GM23338 (cell line): ENCODE data around the gene HDGFL2. TPM values are rescaled to one million over a fixed set of nuclear protein-coding genes. Genes with fewer than 3 reads are reported as not detected.

Experiments
- ATAC-seq: fragments of 200-7000 bp; cut with Tn5 transposase; 3 replicates; pipeline ENCODE4 v1.9.1; 2020
- DNase-seq: peaks from one replicate; pipeline ENCODE4 v3.0.0-alpha.2; 2015; ENCODE audit warnings: low spot score
- H2AFZ ChIP-seq: fragments of 200-600 bp; sonication (generic); 2 replicates; pipeline ENCODE4 v1.8.0; 2016; ENCODE audit warnings: antibody characterized with exemption, mild to moderate bottlenecking, moderate library complexity
- H3F3A ChIP-seq: fragments of 200-600 bp; sonication (generic); replicated peaks from 2 replicates; pipeline ENCODE4 v1.8.0; 2017; ENCODE audit warnings: antibody characterized with exemption, mixed run types, low read depth
- H3K27ac ChIP-seq: fragments of 200-600 bp; sonication (generic); 2 replicates; pipeline ENCODE4 v1.6.1; 2016; ENCODE audit warnings: low read depth
- H3K27me3 ChIP-seq: fragments of 200-600 bp; sonication (generic); 2 replicates; pipeline ENCODE4 v1.8.0; 2016; ENCODE audit warnings: mild to moderate bottlenecking, mixed run types, moderate library complexity; ENCODE audit not compliant: insufficient read depth
- H3K36me3 ChIP-seq: fragments of 200-600 bp; sonication (generic); 2 replicates; pipeline ENCODE4 v1.8.0; 2016; ENCODE audit warnings: mild to moderate bottlenecking; ENCODE audit not compliant: insufficient read depth
- H3K4me1 ChIP-seq: fragments of 200-600 bp; sonication (generic); 2 replicates; pipeline ENCODE4 v1.8.0; 2016; ENCODE audit warnings: mild to moderate bottlenecking, moderate library complexity; ENCODE audit not compliant: insufficient read depth
- H3K4me2 ChIP-seq: fragments of 200-600 bp; sonication (generic); 2 replicates; pipeline ENCODE4 v1.7.1; 2017; ENCODE audit warnings: mixed run types
- H3K4me3 ChIP-seq: fragments of 200-600 bp; sonication (generic); 2 replicates; pipeline ENCODE4 v1.6.1; 2016; ENCODE audit warnings: mixed run types
- H3K79me2 ChIP-seq: fragments of 200-600 bp; sonication (generic); replicated peaks from 2 replicates; pipeline ENCODE4 v1.8.0; 2017; ENCODE audit warnings: mild to moderate bottlenecking; ENCODE audit not compliant: insufficient read depth
- H3K9me2 ChIP-seq: fragments of 200-600 bp; sonication (generic); 2 replicates; pipeline ENCODE4 v1.8.0; 2017; ENCODE audit not compliant: insufficient read depth
- H4K20me1 ChIP-seq: fragments of 200-600 bp; sonication (generic); replicated peaks from 2 replicates; pipeline ENCODE4 v1.8.0; 2017; ENCODE audit warnings: mild to moderate bottlenecking; ENCODE audit not compliant: insufficient read depth
- H3K27ac Mint-ChIP-seq: 2 replicates; pipeline ENCODE4 v1.8.0; 2020; ENCODE audit warnings: inconsistent platforms, mild to moderate bottlenecking, moderate library complexity, mixed read lengths
- H3K27me3 Mint-ChIP-seq: 3 replicates; pipeline ENCODE4 v1.8.0; 2022; ENCODE audit warnings: low read depth, mild to moderate bottlenecking, moderate library complexity, mixed read lengths, inconsistent platforms; ENCODE audit not compliant: insufficient read depth, poor library complexity
- H3K36me3 Mint-ChIP-seq: 3 replicates; pipeline ENCODE4 v1.8.0; 2021; ENCODE audit warnings: low read depth, mild to moderate bottlenecking, inconsistent platforms, moderate library complexity, mixed read lengths
- H3K4me1 Mint-ChIP-seq: 3 replicates; pipeline ENCODE4 v1.8.0; 2020; ENCODE audit warnings: mild to moderate bottlenecking, inconsistent platforms, mixed read lengths
- H3K4me3 Mint-ChIP-seq: 3 replicates; pipeline ENCODE4 v1.8.0; 2021; ENCODE audit warnings: moderate library complexity, mild to moderate bottlenecking, inconsistent platforms, mixed read lengths
- H3K9me3 Mint-ChIP-seq: 3 replicates; pipeline ENCODE4 v1.8.0; 2020; ENCODE audit warnings: moderate library complexity, mild to moderate bottlenecking, inconsistent platforms, mixed read lengths
- CREB1 ChIP-seq: fragments of 250-450 bp; sonication (Bioruptor Pico); IDR thresholded peaks from 2 replicates; pipeline ENCODE4 v1.5.0; 2020; ENCODE audit warnings: low read depth, mild to moderate bottlenecking, moderate library complexity
- EZH2phosphoT487 ChIP-seq: fragments of 200-600 bp; sonication (generic); IDR thresholded peaks from one replicate; pipeline ENCODE4 v1.8.1; 2018; ENCODE audit warnings: antibody characterized with exemption; ENCODE audit not compliant: unreplicated experiment
- JUNB ChIP-seq: IDR thresholded peaks from one replicate; pipeline ENCODE4 v1.6.1; 2016; ENCODE audit warnings: antibody characterized with exemption; ENCODE audit not compliant: unreplicated experiment
- STAT1 ChIP-seq: IDR thresholded peaks from one replicate; pipeline ENCODE4 v1.6.1; 2016; ENCODE audit warnings: antibody characterized with exemption; ENCODE audit not compliant: unreplicated experiment
- polyA plus RNA-seq: library from polyadenylated mRNA; unstranded; fragments of >200 nt; fragmentation: Nextera tagmentation; extraction: Ambion mirVana; gene quantifications from 2 replicates; pipeline ENCODE4 v1.2.1, GENCODE V29; 2016
- total RNA-seq: library from RNA; depleted of rRNA; stranded (reverse); fragments of >200 nt; shearing (Covaris generic); gene quantifications from 2 replicates; pipeline ENCODE4 v1.2.3, GENCODE V29; 2014
- TF ChIP-seq, protein P1 (sequence below), 2 experiments: fragments of 200-600 bp in 1 of 2; sonication (generic) in 1 of 2; conservative IDR thresholded peaks; 2 replicates each; pipeline versions ENCODE4 v1.5.1 to v1.6.1; 2016 to 2017; ENCODE audit warnings: antibody characterized with exemption in 2 of 2, low read depth in 2 of 2, mild to moderate bottlenecking in 2 of 2, moderate library complexity in 1 of 2
- TF ChIP-seq, protein P2 (sequence below): IDR thresholded peaks from 2 replicates; pipeline ENCODE4 v1.6.1; 2016; ENCODE audit warnings: antibody characterized with exemption
- TF ChIP-seq, protein P3 (sequence below): IDR thresholded peaks from one replicate; pipeline ENCODE4 v1.6.1; 2018; ENCODE audit warnings: antibody characterized with exemption; ENCODE audit not compliant: unreplicated experiment
- TF ChIP-seq, protein P4 (sequence below): fragments of 250-450 bp; sonication (Bioruptor Pico); IDR thresholded peaks from 2 replicates; pipeline ENCODE4 v1.5.0; 2020; ENCODE audit warnings: mild to moderate bottlenecking, moderate library complexity

Gene HDGFL2
- total and polyA plus RNA-seq, 2 experiments from 2014 or later, result 64.8 to 113 TPM

DNA sequence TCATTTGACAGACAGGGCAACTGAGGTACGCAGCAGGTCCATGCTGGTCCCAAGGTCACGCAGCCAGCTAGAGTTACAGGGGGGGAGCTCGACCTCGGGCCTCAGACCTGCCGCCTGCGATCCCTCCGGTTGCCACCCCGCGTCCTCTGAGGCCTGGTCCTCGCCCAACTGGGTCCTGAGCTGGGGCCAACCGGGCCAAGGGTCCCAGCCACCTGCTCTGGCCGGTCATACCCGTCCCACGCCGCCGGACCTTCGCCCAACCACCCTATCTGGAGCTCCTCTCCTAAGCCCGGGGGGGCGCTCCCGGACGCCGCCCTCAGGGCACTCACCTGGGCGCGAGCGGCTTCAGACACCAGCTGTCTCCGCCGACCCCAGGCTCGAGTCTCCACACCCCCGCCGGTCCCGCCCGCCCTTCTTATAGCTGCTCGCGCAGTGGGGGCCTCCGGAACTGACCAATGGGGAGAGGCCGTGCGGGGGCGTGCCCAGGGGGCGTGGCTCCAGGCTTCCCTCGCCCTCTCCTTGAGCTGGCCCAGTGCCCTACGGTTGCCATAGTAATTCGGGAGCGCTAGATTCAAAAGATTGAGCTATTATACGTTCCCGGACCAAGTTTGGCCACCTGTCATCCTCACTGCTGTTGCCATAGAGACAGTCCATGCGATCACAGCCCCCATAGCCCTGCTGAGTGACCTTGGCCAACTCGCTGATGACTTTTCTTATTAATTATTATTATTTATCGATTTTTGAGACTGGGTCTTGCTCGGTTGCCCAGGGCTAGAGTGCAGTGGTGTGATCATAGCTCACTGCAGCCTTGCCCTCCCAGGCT lies 63.0 kb downstream of the HDGFL2 start, which contains the start of gene PLIN5 (continued):
- TF ChIP-seq, protein P1, sequence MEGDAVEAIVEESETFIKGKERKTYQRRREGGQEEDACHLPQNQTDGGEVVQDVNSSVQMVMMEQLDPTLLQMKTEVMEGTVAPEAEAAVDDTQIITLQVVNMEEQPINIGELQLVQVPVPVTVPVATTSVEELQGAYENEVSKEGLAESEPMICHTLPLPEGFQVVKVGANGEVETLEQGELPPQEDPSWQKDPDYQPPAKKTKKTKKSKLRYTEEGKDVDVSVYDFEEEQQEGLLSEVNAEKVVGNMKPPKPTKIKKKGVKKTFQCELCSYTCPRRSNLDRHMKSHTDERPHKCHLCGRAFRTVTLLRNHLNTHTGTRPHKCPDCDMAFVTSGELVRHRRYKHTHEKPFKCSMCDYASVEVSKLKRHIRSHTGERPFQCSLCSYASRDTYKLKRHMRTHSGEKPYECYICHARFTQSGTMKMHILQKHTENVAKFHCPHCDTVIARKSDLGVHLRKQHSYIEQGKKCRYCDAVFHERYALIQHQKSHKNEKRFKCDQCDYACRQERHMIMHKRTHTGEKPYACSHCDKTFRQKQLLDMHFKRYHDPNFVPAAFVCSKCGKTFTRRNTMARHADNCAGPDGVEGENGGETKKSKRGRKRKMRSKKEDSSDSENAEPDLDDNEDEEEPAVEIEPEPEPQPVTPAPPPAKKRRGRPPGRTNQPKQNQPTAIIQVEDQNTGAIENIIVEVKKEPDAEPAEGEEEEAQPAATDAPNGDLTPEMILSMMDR (conservative IDR thresholded peaks at IDR 0.05; ENCODE audit: low read depth in 2 of 2), result no peak
- TF ChIP-seq JUNB (no peak), CREB1 (CRISPR knock-in tag) (0 out of 2 replicates have a peak, but pooled peaks have one; percentile 19), EZH2phosphoT487 (no peak)
- TF ChIP-seq, protein P2, sequence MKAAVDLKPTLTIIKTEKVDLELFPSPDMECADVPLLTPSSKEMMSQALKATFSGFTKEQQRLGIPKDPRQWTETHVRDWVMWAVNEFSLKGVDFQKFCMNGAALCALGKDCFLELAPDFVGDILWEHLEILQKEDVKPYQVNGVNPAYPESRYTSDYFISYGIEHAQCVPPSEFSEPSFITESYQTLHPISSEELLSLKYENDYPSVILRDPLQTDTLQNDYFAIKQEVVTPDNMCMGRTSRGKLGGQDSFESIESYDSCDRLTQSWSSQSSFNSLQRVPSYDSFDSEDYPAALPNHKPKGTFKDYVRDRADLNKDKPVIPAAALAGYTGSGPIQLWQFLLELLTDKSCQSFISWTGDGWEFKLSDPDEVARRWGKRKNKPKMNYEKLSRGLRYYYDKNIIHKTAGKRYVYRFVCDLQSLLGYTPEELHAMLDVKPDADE, result no peak
- TF ChIP-seq, protein P3, sequence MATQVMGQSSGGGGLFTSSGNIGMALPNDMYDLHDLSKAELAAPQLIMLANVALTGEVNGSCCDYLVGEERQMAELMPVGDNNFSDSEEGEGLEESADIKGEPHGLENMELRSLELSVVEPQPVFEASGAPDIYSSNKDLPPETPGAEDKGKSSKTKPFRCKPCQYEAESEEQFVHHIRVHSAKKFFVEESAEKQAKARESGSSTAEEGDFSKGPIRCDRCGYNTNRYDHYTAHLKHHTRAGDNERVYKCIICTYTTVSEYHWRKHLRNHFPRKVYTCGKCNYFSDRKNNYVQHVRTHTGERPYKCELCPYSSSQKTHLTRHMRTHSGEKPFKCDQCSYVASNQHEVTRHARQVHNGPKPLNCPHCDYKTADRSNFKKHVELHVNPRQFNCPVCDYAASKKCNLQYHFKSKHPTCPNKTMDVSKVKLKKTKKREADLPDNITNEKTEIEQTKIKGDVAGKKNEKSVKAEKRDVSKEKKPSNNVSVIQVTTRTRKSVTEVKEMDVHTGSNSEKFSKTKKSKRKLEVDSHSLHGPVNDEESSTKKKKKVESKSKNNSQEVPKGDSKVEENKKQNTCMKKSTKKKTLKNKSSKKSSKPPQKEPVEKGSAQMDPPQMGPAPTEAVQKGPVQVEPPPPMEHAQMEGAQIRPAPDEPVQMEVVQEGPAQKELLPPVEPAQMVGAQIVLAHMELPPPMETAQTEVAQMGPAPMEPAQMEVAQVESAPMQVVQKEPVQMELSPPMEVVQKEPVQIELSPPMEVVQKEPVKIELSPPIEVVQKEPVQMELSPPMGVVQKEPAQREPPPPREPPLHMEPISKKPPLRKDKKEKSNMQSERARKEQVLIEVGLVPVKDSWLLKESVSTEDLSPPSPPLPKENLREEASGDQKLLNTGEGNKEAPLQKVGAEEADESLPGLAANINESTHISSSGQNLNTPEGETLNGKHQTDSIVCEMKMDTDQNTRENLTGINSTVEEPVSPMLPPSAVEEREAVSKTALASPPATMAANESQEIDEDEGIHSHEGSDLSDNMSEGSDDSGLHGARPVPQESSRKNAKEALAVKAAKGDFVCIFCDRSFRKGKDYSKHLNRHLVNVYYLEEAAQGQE, result no peak

DNA sequence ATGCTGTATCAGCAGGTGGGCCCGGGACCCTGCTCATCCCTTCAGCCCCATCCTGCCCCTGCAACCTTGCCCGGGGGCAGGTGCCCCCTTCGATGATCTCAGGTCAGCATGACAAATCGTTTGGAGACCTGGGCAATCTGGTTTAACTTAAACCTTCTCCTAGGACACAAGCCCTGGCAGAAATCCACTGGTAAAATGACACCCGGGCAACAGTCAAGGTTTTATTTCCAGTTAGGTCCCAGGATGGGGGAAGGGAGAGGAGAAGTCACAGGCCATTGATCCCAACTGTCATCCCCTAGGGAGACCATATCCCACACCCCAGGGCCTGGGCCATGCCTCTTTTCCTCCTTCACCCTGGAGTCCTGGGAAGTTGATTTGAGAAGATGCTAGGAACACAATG lies 64.7 kb downstream of the HDGFL2 start:
- peaks cover 17% of the 10 kb centered on the region for H3K27me3 Mint-ChIP-seq
- H3K36me3 Mint-ChIP-seq, result no peaks in the 10 kb centered on the region
- Histone ChIP-seq H3K4me2 (no peak overlapping the region), H4K20me1 (no peaks in the 10 kb centered on the region; the same call in 1 of the 2 replicates), H3K27me3 (peaks cover 17% of the 10 kb centered on the region), H3F3A (peaks cover 6% of the 10 kb centered on the region; the same call in 1 of the 2 replicates), H3K9me2 (no peaks in the 10 kb centered on the region), H2AFZ (no peak overlapping the region), H3K79me2 (no peaks in the 10 kb centered on the region), H3K4me1 (no peaks in the 10 kb centered on the region; the same call in 1 of the 2 replicates), H3K4me3 (no peak overlapping the region), H3K27ac (no peak overlapping the region), H3K36me3 (no peaks in the 10 kb centered on the region)
- no peak overlapping the region for H3K4me3 Mint-ChIP-seq
- H3K4me1 Mint-ChIP-seq, result peaks cover 10% of the 10 kb centered on the region
- ATAC-seq (no peak), DNase-seq (no peak)
- peaks cover 6% of the 10 kb centered on the region; the same call in 1 of the 3 replicates for H3K9me3 Mint-ChIP-seq
- no peak overlapping the region for H3K27ac Mint-ChIP-seq
- TF ChIP-seq, protein P4, sequence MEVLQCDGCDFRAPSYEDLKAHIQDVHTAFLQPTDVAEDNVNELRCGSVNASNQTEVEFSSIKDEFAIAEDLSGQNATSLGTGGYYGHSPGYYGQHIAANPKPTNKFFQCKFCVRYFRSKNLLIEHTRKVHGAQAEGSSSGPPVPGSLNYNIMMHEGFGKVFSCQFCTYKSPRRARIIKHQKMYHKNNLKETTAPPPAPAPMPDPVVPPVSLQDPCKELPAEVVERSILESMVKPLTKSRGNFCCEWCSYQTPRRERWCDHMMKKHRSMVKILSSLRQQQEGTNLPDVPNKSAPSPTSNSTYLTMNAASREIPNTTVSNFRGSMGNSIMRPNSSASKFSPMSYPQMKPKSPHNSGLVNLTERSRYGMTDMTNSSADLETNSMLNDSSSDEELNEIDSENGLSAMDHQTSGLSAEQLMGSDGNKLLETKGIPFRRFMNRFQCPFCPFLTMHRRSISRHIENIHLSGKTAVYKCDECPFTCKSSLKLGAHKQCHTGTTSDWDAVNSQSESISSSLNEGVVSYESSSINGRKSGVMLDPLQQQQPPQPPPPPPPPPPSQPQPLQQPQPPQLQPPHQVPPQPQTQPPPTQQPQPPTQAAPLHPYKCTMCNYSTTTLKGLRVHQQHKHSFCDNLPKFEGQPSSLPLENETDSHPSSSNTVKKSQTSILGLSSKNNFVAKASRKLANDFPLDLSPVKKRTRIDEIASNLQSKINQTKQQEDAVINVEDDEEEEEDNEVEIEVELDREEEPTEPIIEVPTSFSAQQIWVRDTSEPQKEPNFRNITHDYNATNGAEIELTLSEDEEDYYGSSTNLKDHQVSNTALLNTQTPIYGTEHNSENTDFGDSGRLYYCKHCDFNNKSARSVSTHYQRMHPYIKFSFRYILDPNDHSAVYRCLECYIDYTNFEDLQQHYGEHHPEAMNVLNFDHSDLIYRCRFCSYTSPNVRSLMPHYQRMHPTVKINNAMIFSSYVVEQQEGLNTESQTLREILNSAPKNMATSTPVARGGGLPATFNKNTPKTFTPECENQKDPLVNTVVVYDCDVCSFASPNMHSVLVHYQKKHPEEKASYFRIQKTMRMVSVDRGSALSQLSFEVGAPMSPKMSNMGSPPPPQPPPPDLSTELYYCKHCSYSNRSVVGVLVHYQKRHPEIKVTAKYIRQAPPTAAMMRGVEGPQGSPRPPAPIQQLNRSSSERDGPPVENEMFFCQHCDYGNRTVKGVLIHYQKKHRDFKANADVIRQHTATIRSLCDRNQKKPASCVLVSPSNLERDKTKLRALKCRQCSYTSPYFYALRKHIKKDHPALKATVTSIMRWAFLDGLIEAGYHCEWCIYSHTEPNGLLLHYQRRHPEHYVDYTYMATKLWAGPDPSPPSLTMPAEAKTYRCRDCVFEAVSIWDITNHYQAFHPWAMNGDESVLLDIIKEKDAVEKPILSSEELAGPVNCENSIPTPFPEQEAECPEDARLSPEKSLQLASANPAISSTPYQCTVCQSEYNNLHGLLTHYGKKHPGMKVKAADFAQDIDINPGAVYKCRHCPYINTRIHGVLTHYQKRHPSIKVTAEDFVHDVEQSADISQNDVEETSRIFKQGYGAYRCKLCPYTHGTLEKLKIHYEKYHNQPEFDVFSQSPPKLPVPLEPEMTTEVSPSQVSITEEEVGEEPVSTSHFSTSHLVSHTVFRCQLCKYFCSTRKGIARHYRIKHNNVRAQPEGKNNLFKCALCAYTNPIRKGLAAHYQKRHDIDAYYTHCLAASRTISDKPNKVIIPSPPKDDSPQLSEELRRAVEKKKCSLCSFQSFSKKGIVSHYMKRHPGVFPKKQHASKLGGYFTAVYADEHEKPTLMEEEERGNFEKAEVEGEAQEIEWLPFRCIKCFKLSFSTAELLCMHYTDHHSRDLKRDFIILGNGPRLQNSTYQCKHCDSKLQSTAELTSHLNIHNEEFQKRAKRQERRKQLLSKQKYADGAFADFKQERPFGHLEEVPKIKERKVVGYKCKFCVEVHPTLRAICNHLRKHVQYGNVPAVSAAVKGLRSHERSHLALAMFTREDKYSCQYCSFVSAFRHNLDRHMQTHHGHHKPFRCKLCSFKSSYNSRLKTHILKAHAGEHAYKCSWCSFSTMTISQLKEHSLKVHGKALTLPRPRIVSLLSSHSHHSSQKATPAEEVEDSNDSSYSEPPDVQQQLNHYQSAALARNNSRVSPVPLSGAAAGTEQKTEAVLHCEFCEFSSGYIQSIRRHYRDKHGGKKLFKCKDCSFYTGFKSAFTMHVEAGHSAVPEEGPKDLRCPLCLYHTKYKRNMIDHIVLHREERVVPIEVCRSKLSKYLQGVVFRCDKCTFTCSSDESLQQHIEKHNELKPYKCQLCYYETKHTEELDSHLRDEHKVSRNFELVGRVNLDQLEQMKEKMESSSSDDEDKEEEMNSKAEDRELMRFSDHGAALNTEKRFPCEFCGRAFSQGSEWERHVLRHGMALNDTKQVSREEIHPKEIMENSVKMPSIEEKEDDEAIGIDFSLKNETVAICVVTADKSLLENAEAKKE, result no peak
- TF ChIP-seq, protein P1 (conservative IDR thresholded peaks at IDR 0.05; ENCODE audit: low read depth in 2 of 2), result no peak
- no peak for TF ChIP-seq STAT1
